ENCODE data around the gene B3GNT5.

B3GNT5 gene

DNA sequence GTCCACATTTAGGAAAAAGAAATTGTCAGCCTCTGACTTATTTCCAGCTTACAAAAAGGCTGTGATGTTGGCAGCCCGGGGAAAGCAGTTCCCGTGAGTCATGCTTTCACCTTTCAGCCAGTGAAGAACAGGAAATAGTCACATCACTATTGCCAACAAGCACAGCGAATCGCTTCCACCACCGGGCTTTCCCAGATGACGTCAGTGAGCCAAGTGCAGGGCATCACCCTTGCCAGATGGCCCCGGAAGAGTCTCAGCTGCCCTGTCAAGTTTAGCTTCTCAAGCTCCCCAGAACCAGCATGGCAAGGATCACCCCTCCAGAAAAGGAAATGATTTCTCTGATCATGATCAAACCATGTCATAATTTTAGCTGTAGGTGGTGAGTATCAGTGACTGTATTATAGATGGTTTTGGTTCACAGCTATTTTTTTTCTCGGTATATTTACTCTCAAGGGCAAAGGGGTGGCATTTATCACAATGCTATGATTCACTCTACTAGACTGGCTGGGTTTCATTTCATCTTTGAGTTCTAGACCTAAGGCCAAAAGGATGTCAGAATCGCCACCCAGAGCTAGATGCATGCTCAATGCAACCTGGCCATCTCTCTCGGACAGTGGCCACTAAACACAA, 32.9 kb downstream of the B3GNT5 start:
- intact Hi-C loops (cut with DNase I) = no loop called here
- peak; percentile 21 to 94 (median 43) for DNase-seq

DNA sequence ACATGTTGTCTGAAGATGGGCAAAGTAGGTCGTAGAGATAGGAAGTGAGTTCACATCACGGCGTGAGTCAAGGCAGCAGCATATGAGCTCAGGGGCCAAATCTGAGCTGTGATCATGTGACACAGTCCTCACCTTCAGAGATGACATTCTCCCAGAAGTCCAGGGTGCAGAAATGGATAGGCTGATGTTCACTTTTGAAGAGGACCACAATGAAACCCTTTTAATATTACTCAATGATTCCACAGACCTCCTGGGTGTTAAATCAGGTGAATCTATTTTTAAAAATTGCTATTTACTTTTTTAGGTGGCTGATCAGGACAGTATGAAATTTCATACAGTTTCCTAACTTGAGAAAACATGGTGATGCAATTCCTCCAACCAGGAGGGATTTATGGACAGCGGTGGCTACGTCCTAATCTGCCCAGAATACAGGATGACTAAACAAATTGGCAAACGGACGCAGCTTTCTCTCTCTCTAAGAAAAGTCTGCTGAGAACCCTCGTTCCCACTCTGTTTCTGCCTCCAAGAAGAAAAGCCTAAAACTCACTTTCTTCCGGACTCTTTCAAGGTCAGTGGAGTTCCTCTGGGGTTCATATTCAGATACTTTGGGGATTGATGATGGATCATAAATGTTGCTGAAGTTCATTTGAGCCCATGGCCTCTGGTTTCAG, 34.4 kb downstream of the B3GNT5 start:
- DNase-seq = no peak

DNA sequence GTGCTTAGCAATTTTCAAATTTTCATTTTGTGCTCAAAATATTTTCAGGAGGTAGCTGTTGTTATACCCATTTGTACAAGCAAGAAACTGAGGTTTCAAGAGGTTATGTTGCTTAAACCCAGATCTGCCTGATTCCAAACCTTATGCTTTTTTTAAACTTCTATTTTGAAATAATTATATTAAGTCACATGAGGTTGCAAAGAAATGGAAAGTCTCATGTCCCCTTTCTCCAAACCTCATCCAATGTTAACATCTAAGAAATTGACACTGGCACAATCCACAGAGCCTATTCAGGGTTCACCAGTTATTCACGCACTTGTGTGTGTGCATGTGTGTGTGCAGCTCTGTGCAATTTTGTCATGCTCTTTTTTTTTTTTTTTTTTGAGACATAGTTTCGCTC, 35.1 kb downstream of the B3GNT5 start:
- intact Hi-C loops (cut with DNase I) = no loop called here
- no peak for DNase-seq

More for the DNA sequence above, 34.4 kb downstream of the B3GNT5 start:
- intact Hi-C loops (cut with DNase I) = no loop called here

DNA sequence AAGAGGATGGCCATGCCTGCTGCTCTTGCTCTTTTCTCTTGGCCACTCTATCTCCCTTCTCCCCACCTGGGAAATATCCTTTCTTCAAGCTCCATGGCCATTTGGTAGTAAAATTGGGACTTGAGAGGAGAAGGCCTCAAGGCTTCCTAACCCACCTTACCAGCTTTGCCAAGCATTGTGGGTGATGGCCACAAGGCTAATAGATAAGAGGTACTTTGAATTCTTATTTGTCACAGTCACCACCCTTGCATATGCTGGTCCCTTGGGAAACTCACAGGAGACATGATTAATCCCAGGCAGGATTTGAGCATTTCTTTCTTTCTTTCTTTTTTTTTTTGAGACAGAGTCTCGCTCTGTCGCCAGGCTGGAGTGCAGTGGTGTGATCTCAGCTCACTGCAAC, 37.2 kb downstream of the B3GNT5 start:
- no peak for DNase-seq
- intact Hi-C loops (cut with DNase I) = no loop called here

DNA sequence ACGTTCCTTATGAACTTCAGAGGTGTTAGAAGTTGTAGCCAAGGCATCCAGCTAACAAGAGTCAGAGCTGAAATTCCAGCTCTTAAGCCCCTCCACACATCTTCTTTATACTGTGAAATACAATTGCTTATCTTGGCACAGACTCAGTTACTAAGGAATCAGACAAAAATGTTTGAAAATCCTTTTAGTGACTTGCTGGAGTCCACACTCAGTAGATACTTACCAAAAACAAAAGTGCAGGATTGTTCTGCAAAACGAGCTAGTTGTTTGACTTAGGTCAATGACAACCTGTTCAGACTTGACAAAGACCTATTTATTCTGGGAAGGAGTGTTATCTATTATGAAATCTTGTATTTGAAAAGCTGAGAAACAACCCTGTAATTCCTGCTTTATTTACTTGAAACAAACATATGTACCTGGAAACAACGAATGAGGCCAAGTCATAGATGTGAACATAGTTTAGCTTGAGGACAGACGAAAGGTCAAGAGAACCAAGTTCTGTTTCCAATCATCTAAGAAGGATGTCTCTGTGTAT, 38.5 kb downstream of the B3GNT5 start:
- intact Hi-C loops (cut with DNase I) = no loop called here
- DNase-seq = no peak

DNA sequence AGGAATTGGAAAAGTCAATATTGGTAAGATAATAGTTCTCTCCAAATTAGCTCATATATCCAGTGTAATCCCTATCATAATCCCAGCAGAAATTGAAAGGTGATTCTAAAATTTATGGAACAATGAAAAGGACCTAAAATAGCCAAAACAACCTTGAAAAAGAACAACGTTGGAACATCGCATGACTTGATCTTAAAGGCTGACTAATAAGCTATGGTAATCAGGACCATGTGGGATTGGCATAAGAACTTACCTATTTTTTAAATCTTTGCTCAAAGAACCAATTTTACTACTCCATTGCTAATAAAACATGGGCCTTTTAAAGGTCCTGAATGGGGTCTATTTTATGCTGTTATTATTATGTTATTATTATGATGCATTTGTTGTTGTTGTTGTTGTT, 40.9 kb downstream of the B3GNT5 start:
- intact Hi-C loops (cut with DNase I) = no loop called here
- DNase-seq = no peak

DNA sequence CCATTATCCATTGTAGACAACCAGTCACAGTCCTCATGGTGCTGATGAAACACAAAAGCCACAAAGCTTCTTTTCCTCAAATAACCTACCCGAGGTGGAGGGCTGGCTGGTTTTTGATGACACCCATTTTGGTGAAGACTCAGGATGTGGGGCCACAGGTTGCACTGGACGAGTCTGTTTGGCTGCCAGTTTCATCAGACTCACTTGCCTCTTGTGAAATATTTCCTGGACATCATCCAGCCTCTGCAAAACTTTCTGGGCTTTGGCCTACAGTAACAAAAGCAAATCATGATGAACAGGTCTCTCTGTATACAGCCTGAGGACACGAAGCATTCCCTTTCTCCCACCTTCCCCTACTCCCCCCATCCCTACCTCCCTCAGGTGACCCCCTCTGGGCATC, 42.2 kb downstream of the B3GNT5 start:
- intact Hi-C loops (cut with DNase I) = no loop called here
- peak in 1 of 10 donors; percentile 74 for DNase-seq

DNA sequence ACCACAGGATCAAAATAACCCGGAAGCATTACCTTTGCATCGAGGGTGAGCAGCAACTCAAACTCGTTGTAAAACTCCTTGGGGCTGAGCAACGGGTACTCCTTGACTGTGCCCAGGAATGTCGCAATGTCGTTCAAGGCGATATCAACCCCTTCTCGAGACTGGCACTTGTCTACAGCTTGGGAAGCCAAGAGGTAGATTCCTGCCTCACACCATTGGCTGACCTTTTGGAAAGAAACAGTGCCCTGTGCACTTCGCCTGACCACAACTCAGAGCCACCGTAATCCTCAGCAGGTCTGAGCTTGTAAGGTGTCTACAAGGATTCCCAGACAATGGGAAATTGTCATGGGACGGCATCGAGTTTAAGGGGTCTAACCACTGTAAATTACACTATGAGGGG, 43.9 kb downstream of the B3GNT5 start:
- intact Hi-C loops (cut with DNase I) = no loop called here
- DNase-seq = no peak

DNA sequence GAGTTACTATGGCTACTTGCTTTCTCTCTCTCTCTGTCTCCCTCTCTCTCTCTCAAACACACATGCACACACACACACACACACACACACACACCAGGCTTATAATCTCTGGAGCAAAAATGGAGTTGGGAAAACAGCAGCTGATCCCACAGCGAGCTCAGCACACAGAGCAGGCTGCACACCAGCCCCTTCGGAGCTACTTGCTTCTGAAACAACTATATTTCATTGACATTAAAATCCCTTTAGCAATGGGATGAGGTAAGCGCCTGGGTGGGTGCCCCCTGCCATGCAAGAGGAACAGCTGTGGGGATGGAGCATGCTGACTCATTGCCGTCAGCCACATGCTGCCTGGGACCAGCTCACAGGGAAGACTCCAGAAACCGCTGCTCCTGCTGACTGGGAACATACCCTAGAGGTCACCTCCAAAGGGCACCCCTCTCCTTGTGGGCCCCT, 45.7 kb downstream of the B3GNT5 start:
- intact Hi-C loops (cut with DNase I) = no loop called here
- peak; percentile 28 to 96 (median 64) for DNase-seq

DNA sequence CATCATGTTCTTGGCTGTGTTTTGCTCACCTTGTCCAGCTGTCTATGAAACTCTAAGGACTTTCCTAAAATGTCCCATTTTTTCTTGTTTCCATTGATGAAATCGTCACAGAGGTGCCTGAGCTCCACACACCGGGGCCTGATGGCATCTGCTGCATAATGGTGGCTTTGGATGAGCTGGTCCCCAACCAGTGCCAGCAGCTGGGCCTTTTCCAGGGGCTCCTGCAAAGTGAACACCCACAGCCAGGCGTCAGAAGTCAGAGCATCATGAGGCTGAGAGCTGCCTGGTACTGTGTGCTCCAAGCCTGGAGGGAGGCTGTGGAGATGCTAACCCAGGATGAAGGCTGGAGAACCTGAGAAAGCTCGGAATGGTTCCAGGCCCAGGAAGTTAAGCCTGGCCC, 46.9 kb downstream of the B3GNT5 start:
- intact Hi-C loops (cut with DNase I) = no loop called here
- DNase-seq = peak in 3 of 10 donors; percentile 10 to 85 (median 72)

DNA sequence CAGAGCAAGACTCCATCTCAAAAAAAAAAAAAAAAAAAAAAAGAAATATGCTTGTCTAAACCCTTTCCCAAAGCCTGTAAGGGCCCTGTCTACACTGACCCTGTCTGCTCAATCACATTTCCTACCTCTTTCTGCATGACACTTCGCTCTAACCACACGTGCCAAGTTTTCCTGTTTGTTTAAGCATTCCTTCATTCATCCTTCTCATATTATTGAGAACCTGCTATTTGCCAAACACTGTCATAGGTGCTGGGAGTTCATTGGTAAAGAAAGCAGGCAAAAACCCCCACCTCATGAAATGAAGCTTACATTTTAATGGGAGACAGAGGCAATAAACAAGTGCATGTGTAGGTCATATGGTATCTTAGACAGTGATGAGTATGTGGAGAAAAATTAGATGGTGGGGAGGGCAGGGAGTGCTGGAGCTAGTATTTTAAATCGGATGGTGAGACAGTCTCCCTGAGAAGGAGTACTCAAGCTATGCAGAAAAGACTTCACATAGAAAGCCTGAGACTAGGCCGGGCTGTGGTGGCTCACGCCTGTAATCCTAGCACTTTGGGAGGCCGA, 48.0 kb downstream of the B3GNT5 start:
- intact Hi-C loops (cut with DNase I) = no loop called here
- no peak for DNase-seq

DNA sequence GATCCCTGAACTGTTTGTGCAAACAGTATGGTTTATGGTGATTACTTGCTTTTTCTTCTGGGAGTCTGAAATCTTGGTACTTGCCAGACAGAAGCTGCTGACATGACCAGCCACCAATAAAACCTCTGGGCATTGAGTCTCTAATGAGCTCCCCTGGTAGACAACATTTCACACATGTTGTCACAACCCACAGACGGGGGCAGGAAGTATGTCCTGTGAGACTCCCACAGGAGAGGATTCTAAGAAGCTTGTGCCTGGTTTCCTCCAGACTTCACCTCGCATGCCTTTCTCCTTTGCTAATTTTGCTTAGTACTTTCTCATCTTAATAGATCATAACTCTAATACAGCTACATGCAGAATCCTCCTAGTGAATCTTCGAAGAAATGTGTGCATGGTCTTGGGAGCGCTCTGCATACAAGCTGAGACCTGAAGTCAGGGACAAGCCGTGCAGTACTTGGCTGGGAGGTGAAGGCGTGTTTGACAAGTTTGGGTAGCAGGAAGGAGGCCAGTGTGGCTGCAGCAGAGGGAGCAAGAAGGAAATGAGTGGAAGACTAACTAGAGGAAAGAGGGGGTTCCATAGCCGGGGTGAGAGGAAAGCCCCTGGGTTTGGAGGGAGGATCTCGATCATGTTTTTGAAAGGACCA, 49.0 kb downstream of the B3GNT5 start:
- intact Hi-C loops (cut with DNase I) = no loop called here
- DNase-seq = no peak

DNA sequence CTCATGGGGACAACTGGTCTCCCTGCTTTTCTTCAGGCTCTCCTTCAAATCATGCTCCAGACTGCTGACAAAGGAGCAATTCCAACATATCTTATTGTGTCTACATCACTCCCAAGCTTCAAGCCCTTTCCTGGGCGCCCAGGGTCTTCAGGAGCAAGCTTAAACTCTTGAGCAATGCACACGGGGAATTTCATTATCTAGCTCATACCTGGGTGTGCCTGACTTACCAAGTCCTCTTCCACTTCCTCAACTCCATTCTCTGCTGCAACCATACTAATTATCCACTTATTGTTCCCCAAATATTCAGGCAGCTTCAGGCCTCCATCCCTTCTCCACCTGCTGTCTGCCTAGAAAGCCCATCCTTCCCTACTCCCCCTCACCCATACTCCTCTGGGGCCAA, 50.6 kb downstream of the B3GNT5 start:
- no peak for DNase-seq
- intact Hi-C loops (cut with DNase I) = no loop called here

DNA sequence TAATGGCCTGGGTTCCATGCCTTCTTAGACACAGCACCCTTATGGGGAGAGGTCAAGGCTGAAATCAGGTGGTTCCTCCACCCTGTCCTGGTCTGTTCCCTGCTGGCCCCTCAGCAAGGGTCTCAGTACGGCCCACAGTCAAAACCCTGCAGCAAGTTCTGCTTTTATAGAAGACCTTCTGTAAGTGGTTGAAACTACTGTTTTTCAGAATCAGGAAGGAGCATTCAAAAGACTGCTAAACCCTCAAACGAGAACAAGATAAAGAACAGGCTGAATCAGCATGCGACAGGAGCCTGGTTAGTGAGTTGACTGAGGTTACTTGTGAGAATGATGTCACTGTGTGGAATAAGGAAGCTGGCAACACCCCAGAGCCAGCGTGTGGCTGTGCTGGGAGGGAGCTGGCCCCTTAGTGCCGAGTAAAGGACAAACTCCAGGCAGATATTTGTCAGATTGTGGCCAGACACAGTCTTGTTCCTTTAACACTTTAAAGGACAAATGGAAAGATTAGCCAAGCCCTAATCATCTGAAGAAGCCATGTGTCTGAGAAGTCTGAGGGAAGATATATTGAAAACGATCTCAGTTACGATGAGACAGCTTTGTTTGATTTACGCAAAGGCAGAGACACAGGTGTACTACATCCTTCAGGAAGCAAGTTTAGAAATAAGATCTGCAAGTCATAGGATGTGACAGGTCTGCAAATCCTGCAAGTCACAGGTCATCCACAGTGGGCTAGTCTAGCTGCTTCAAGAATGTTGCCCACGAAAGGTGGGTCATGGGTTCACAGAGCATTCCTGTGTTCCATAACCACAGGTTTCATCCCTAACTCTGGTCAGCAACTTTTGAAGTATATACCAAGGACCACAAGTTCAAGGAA, 54.0 kb downstream of the B3GNT5 start:
- intact Hi-C loops (cut with DNase I) = no loop called here
- DNase-seq = peak in 7 of 10 donors; percentile 17 to 88 (median 31)

DNA sequence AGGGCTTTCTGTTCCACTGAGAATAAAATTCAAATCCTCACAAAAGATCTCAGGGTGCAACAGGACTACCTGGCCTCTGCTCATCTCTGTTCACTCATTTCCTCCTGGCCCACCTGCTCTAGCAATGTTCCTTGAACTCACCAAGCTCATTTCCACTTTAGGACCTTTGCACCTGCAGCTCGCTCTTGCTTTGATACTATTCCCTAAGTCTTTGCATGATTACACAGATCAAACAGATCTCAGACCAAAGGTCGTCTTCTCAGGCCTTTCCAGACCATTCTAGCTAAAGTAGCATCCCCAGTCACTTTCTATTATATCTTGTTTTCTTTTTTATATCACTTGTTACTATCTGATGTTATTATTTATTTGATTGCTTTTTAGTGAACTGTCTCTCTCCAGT, 54.7 kb downstream of the B3GNT5 start:
- intact Hi-C loops (cut with DNase I) = no loop called here
- no peak for DNase-seq

DNA sequence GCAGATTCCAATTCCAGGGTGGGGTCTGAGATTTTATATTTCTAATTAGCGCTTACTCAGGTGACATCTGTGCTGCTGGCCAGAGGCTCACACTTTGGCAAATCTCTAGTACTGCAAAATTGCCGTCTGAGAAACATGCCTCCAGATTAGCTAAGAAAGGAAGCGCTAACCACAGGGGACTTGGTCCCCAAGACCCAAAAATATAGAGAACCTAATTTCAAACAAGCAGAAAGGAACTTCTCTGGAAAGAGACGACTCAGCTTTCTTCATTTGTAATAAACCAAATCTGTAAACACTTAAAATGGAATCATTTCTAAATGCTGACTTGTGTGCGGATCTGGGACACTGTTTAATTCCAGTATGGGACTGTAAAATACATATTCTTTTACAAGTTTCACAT, 55.7 kb downstream of the B3GNT5 start:
- DNase-seq = no peak
- intact Hi-C loops (cut with DNase I) = no loop called here

DNA sequence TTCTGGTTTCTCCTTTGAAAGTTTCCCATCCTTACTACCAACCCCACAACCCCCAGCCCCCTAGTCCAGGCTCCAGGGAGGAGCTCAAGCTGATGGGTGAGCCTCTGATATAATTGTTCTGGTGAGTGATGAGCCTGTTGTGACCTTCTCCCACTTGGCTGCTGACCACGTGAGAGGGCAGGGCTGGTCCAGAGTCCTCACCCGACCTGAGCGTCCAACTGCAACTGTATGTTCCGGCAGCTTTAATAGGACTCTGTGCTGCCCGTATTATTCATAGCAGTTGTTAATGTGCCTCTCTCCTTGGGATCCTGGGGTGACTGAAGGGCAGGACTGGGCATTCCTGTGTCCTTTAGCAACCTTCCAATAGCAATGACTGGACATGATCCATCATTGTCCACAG, 56.2 kb downstream of the B3GNT5 start:
- intact Hi-C loops (cut with DNase I) = no loop called here
- no peak for DNase-seq

DNA sequence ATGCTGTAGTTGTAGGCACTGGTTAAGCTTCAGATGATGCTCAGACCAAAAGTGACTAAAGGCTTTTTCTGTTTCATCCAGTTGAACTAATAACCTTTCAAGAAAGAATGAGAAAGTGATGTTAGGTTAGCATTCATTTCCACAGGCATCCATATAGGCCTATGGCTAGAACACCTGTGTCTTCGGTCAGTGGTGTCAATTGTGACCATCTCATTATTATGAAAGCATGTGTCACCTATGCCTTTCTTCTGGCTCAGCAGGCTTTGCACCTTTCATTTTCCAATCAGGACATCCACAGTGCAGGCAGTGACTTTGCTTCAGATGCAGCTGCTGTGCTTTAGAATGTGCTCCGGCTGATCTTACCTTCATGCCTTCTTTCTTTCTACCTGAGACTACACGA, 57.9 kb downstream of the B3GNT5 start:
- DNase-seq = no peak
- intact Hi-C loops (cut with DNase I) = no loop called here

DNA sequence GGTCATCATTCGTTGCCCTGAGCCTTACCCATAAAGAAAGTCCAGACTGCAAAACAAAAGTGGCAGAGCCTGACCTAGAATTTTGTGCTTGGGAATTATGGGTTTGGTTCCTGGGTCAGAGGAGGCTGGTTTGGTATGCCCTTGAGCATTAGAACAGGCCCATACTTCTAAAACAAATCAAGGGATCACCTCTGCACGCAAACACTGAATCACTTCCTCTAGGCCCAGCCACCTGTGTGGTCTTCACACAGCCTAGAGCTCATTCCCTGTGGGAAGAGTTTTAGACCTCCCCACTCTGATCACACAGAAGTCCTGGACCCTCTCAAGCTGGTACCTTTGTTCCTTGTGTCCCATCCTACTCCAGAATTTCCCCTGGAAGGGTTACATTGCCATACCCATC, 59.4 kb downstream of the B3GNT5 start:
- DNase-seq = no peak
- intact Hi-C loops (cut with DNase I) = no loop called here

DNA sequence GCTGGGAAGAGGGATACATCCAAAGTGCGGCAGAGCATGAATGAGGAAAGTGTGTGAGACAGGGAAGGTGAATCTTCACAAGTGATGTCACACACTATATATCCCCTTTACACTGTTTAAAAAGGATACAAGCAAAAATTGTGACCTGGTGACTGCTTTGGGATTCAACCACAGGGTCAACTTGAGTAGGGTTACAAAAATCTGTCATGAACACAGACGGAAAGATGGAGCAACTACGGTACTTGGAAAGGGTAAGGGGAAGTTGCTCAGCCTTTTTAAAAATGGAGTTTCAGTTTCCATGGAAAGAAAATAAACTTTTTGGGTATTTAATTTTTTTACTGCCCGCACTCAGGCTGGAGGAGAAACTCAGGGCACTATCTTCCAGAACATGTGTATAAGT, 60.3 kb downstream of the B3GNT5 start:
- intact Hi-C loops (cut with DNase I) = no loop called here
- DNase-seq = no peak
